GM19099 (cell line): Measurements from ENCODE around the gene KCNMB2.

Experiments used
- POLR2A ChIP-seq: IDR thresholded peaks from 3 replicates; pipeline ENCODE4 v1.6.1; 2011; ENCODE audit warnings: low read depth; ENCODE audit not compliant: insufficient read length; ENCODE audit errors: extremely low read depth

The KCNMB2 gene

GRCh38 chr3:178536211-178537079, at the start of gene KCNMB2:
KCNMB2 (plus strand) TSS chr3:178536436.
- TF ChIP-seq POLR2A, result no peak

GRCh38 chr3:178486903-178487302, 49.3 kb upstream of the KCNMB2 start:
- TF ChIP-seq POLR2A, result no peak

- TF ChIP-seq POLR2A, result no peak
Observed at GRCh38 chr3:178487752-178488151, 48.5 kb upstream of the KCNMB2 start.

GRCh38 chr3:178491751-178492150, 44.5 kb upstream of the KCNMB2 start:
- TF ChIP-seq POLR2A, result no peak

- TF ChIP-seq POLR2A, result no peak
Observed at GRCh38 chr3:178492491-178492890, 43.7 kb upstream of the KCNMB2 start.

- no peak for TF ChIP-seq POLR2A
Observed at GRCh38 chr3:178494386-178494785, 41.9 kb upstream of the KCNMB2 start.

GRCh38 chr3:178496911-178497310, 39.3 kb upstream of the KCNMB2 start:
- no peak for TF ChIP-seq POLR2A

GRCh38 chr3:178498871-178499270, 37.4 kb upstream of the KCNMB2 start:
- no peak for TF ChIP-seq POLR2A

- TF ChIP-seq POLR2A, result no peak
Observed at GRCh38 chr3:178500631-178501030, 35.6 kb upstream of the KCNMB2 start.

- no peak for TF ChIP-seq POLR2A
Observed at GRCh38 chr3:178504128-178504527, 32.1 kb upstream of the KCNMB2 start.

GRCh38 chr3:178505832-178506231, 30.4 kb upstream of the KCNMB2 start:
- no peak for TF ChIP-seq POLR2A

GRCh38 chr3:178507507-178508442, 28.5 kb upstream of the KCNMB2 start:
- TF ChIP-seq POLR2A, result no peak

GRCh38 chr3:178508443-178508825, 27.8 kb upstream of the KCNMB2 start:
- no peak for TF ChIP-seq POLR2A

- no peak for TF ChIP-seq POLR2A
Observed at GRCh38 chr3:178510496-178510895, 25.7 kb upstream of the KCNMB2 start.

GRCh38 chr3:178512647-178513046, 23.6 kb upstream of the KCNMB2 start:
- TF ChIP-seq POLR2A, result no peak
